HEK293 (cell line): Measurements from ENCODE around the gene LRP1-AS.

ENCODE experiments used
- CTCF ChIA-PET: fragments of 350-600 bp; formaldehyde crosslinking; extraction: SDS; loops from one replicate; lab custom pipeline; 2021; ENCODE audit warnings: antibody characterized with exemption; lab: Yijun Ruan, JAX
- POLR2A ChIA-PET: fragments of 300-600 bp; formaldehyde crosslinking; extraction: SDS; loops from one replicate; lab custom pipeline; 2020; ENCODE audit warnings: antibody characterized with exemption, inconsistent platforms; lab: Yijun Ruan, JAX
- H3K27ac ChIP-seq: fragments of 200-500 bp; sonication (Bioruptor generic); 2 replicates; pipeline ENCODE4 v1.5.1; 2014; ENCODE audit warnings: low read depth, low read length, control low read depth, inconsistent platforms; ENCODE audit errors: extremely low read depth
- H3K36me3 ChIP-seq, 2 experiments: fragments of 200-500 bp in 1 of 2; sonication (Bioruptor generic) in 1 of 2; 1 replicate in 1 of 2; 2 replicates in 1 of 2; pipeline ENCODE4 v1.5.1; 2014 to 2017; ENCODE audit warnings: inconsistent platforms in 2 of 2, low read length in 2 of 2; ENCODE audit not compliant: control insufficient read depth in 2 of 2, insufficient read depth in 1 of 2
- H3K4me1 ChIP-seq: fragments of 200-500 bp; sonication (Bioruptor generic); 2 replicates; pipeline ENCODE4 v1.5.1; 2014; ENCODE audit warnings: mild to moderate bottlenecking, low read length, inconsistent platforms; ENCODE audit not compliant: control insufficient read depth, insufficient read depth
- H3K4me3 ChIP-seq: 2 replicates; pipeline ENCODE4 v1.5.1; 2011; ENCODE audit warnings: low read depth, mild to moderate bottlenecking, control low read depth, low read length, moderate library complexity
- H3K9me3 ChIP-seq: fragments of 200-500 bp; sonication (Bioruptor generic); 2 replicates; pipeline ENCODE4 v1.5.1; 2014; ENCODE audit warnings: low read depth, low read length, inconsistent platforms; ENCODE audit not compliant: control insufficient read depth, insufficient read depth
- AEBP2 ChIP-seq: fragments of 450-650 bp; formaldehyde crosslinking; IDR thresholded peaks from 2 replicates; pipeline ENCODE4 v1.5.1; 2016; ENCODE audit warnings: missing biosample characterization, missing genetic modification characterization, borderline replicate concordance
- GFI1B ChIP-seq: fragments of 450-650 bp; formaldehyde crosslinking; IDR thresholded peaks from 2 replicates; pipeline ENCODE4 v1.5.1; 2016; ENCODE audit warnings: missing biosample characterization, missing genetic modification characterization
- GLIS2 ChIP-seq: fragments of 450-650 bp; formaldehyde crosslinking; IDR thresholded peaks from 2 replicates; pipeline ENCODE4 v1.5.1; 2016; ENCODE audit warnings: missing biosample characterization, missing genetic modification characterization
- KLF1 ChIP-seq: fragments of 450-650 bp; formaldehyde crosslinking; IDR thresholded peaks from 2 replicates; pipeline ENCODE4 v1.5.1; 2016; ENCODE audit warnings: missing biosample characterization, missing genetic modification characterization
- KLF10 ChIP-seq: fragments of 450-650 bp; IDR thresholded peaks from 2 replicates; pipeline ENCODE4 v1.5.1; 2018; ENCODE audit warnings: missing biosample characterization, mild to moderate bottlenecking, missing genetic modification characterization
- KLF8 ChIP-seq: fragments of 450-650 bp; formaldehyde crosslinking; IDR thresholded peaks from 2 replicates; pipeline ENCODE4 v1.5.1; 2016; ENCODE audit warnings: missing biosample characterization, missing genetic modification characterization
- PRDM2 ChIP-seq: fragments of 450-650 bp; formaldehyde crosslinking; IDR thresholded peaks from 2 replicates; pipeline ENCODE4 v1.5.1; 2016; ENCODE audit warnings: missing biosample characterization, missing genetic modification characterization, borderline replicate concordance
- TRIM28 ChIP-seq: IDR thresholded peaks from 2 replicates; pipeline ENCODE4 v1.6.1; 2011; ENCODE audit warnings: low read length, control low read depth, borderline replicate concordance
- YY1 ChIP-seq: fragments of 450-650 bp; formaldehyde crosslinking; IDR thresholded peaks from 2 replicates; pipeline ENCODE4 v1.5.1; 2018; ENCODE audit warnings: missing biosample characterization, missing genetic modification characterization
- ZBTB8A ChIP-seq: fragments of 450-650 bp; formaldehyde crosslinking; IDR thresholded peaks from 2 replicates; pipeline ENCODE4 v1.5.1; 2016; ENCODE audit warnings: missing biosample characterization, missing genetic modification characterization
- ZFP37 ChIP-seq: fragments of 450-650 bp; formaldehyde crosslinking; IDR thresholded peaks from 2 replicates; pipeline ENCODE4 v1.5.1; 2016; ENCODE audit warnings: missing biosample characterization, missing genetic modification characterization
- ZNF112 ChIP-seq: fragments of 450-650 bp; formaldehyde crosslinking; IDR thresholded peaks from 2 replicates; pipeline ENCODE4 v1.5.0; 2017; ENCODE audit warnings: missing biosample characterization, missing genetic modification characterization
- ZNF2 ChIP-seq: fragments of 450-650 bp; formaldehyde crosslinking; IDR thresholded peaks from 2 replicates; pipeline ENCODE4 v1.5.1; 2016; ENCODE audit warnings: missing biosample characterization, missing genetic modification characterization
- ZNF223 ChIP-seq: fragments of 450-650 bp; formaldehyde crosslinking; IDR thresholded peaks from 2 replicates; pipeline ENCODE4 v1.5.1; 2016; ENCODE audit warnings: missing biosample characterization, missing genetic modification characterization
- ZNF248 ChIP-seq: fragments of 450-650 bp; formaldehyde crosslinking; IDR thresholded peaks from 2 replicates; pipeline ENCODE4 v1.5.1; 2017; ENCODE audit warnings: missing biosample characterization, missing genetic modification characterization
- ZNF311 ChIP-seq: fragments of 450-650 bp; formaldehyde crosslinking; IDR thresholded peaks from 2 replicates; pipeline ENCODE4 v1.5.1; 2017; ENCODE audit warnings: missing biosample characterization, missing genetic modification characterization, borderline replicate concordance
- ZNF335 ChIP-seq: fragments of 450-650 bp; formaldehyde crosslinking; conservative IDR thresholded peaks from 2 replicates; pipeline ENCODE4 v1.5.1; 2016; ENCODE audit warnings: missing biosample characterization, missing genetic modification characterization
- ZNF354C ChIP-seq: fragments of 450-650 bp; formaldehyde crosslinking; IDR thresholded peaks from 2 replicates; pipeline ENCODE4 v1.5.1; 2016; ENCODE audit warnings: missing biosample characterization, missing genetic modification characterization, low read depth, borderline replicate concordance
- ZNF416 ChIP-seq: fragments of 450-650 bp; formaldehyde crosslinking; IDR thresholded peaks from 2 replicates; pipeline ENCODE4 v1.5.1; 2016; ENCODE audit warnings: missing biosample characterization, missing genetic modification characterization
- ZNF426 ChIP-seq: fragments of 450-650 bp; formaldehyde crosslinking; IDR thresholded peaks from 2 replicates; pipeline ENCODE4 v1.5.1; 2017; ENCODE audit warnings: missing biosample characterization, missing genetic modification characterization, mild to moderate bottlenecking, inconsistent platforms, moderate library complexity
- ZNF624 ChIP-seq: fragments of 450-650 bp; formaldehyde crosslinking; IDR thresholded peaks from 2 replicates; pipeline ENCODE4 v1.5.1; 2017; ENCODE audit warnings: missing biosample characterization, missing genetic modification characterization
- ZNF670 ChIP-seq: fragments of 450-650 bp; formaldehyde crosslinking; IDR thresholded peaks from 2 replicates; pipeline ENCODE4 v1.5.1; 2016; ENCODE audit warnings: missing biosample characterization, missing genetic modification characterization, low read depth
- ZNF707 ChIP-seq: fragments of 450-650 bp; formaldehyde crosslinking; IDR thresholded peaks from 2 replicates; pipeline ENCODE4 v1.5.1; 2016; ENCODE audit warnings: missing biosample characterization, missing genetic modification characterization
- ZNF843 ChIP-seq: fragments of 450-650 bp; formaldehyde crosslinking; IDR thresholded peaks from 2 replicates; pipeline ENCODE4 v1.5.1; 2016; ENCODE audit warnings: missing biosample characterization, missing genetic modification characterization
- ZXDB ChIP-seq: fragments of 450-650 bp; formaldehyde crosslinking; IDR thresholded peaks from 2 replicates; pipeline ENCODE4 v1.5.1; 2016; ENCODE audit warnings: missing biosample characterization, missing genetic modification characterization
- TF ChIP-seq, protein P1 (sequence below): fragments of 450-650 bp; formaldehyde crosslinking; IDR thresholded peaks from 2 replicates; pipeline ENCODE4 v1.5.1; 2016; ENCODE audit warnings: missing biosample characterization, missing genetic modification characterization

Gene LRP1-AS

GRCh38 chr12:57127726-57128518 is 19.5 kb downstream of the LRP1-AS start, which contains the start of gene LRP1 (continued):
- TF ChIP-seq ZBTB8A (tag by site-specific recombination) (peak; percentile 92), ZNF2 (tag by site-specific recombination) (0 out of 2 replicates have a peak, but pooled peaks have one; percentile 14), ZFP37 (tag by site-specific recombination) (no peak), KLF8 (peak; percentile 83)

DNA sequence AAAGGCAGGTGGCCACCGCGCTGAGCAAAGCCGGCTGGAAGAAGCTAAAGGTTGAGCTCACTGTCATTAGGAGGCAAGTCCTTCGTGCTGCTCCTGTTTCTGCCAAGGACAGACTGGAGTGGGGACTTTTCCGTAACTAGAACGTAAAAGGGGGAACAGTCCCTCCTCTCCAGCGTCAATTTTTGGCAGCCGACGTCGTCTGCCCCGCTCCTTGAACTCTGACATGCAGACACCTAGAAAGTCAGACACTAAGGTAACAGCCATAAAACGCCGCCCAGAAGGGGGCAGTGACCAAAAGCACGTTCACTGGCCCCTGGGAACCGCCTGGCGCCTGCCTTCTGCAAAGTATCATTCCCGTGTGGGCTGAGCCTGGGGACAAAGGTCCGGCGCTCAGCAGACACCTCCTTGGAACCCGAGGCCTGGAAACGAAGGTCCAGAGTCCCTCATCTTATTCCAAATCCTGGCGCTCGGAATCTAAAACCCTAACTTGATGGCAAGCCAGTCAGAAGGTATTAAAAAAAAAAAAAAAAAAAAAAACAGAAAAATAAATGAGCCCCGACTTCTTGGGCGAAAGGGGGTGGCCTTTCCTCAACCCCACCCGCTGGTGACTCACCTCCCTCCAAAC is 20.2 kb downstream of the LRP1-AS start:
- H3K36me3 ChIP-seq: no peaks in the 10 kb centered on the region
- H3K4me3 ChIP-seq: peak overlapping the region; percentile 71
- peak overlapping the region; percentile 57; the same call in 1 of the 2 replicates for H3K27ac ChIP-seq
- H3K4me1 ChIP-seq: peaks cover 10% of the 10 kb centered on the region
- ChIA-PET POLR2A (interaction anchor here (0.6 to 2.6 kb wide), 25 partner anchors 9 to 123 kb away, joined by 3 to 27 read pairs (median 5); partner anchors contain the start of genes NAB2, NEMP1 and STAT6), CTCF (interaction anchor here (0.8 to 8.9 kb wide), 6 partner anchors 8 to 95 kb away, joined by 3 to 259 read pairs (median 6); no protein-coding TSS in a partner anchor)
- no peaks in the 10 kb centered on the region for H3K9me3 ChIP-seq
- TF ChIP-seq ZNF354C (tag by site-specific recombination): no peak
- no peak for TF ChIP-seq YY1 (tag by site-specific recombination)
- no peak for TF ChIP-seq TRIM28
- TF ChIP-seq ZNF843 (tag by site-specific recombination): no peak
- TF ChIP-seq ZNF248 (tag by site-specific recombination): no peak
- TF ChIP-seq ZXDB: peak; percentile 24; the same call in 1 of the 2 replicates
- TF ChIP-seq ZNF426: no peak
- TF ChIP-seq, protein P1, sequence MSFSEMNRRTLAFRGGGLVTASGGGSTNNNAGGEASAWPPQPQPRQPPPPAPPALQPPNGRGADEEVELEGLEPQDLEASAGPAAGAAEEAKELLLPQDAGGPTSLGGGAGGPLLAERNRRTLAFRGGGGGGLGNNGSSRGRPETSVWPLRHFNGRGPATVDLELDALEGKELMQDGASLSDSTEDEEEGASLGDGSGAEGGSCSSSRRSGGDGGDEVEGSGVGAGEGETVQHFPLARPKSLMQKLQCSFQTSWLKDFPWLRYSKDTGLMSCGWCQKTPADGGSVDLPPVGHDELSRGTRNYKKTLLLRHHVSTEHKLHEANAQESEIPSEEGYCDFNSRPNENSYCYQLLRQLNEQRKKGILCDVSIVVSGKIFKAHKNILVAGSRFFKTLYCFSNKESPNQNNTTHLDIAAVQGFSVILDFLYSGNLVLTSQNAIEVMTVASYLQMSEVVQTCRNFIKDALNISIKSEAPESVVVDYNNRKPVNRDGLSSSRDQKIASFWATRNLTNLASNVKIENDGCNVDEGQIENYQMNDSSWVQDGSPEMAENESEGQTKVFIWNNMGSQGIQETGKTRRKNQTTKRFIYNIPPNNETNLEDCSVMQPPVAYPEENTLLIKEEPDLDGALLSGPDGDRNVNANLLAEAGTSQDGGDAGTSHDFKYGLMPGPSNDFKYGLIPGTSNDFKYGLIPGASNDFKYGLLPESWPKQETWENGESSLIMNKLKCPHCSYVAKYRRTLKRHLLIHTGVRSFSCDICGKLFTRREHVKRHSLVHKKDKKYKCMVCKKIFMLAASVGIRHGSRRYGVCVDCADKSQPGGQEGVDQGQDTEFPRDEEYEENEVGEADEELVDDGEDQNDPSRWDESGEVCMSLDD (tag by site-specific recombination): no peak
- TF ChIP-seq ZNF112 (tag by site-specific recombination): no peak
- no peak for TF ChIP-seq KLF10 (tag by site-specific recombination)
- TF ChIP-seq ZNF2 (tag by site-specific recombination): no peak
- no peak for TF ChIP-seq ZNF707 (tag by site-specific recombination)
- TF ChIP-seq PRDM2 (tag by site-specific recombination): no peak
- TF ChIP-seq GFI1B (tag by site-specific recombination): no peak
- no peak for TF ChIP-seq ZNF670 (tag by site-specific recombination)
- TF ChIP-seq ZNF416 (tag by site-specific recombination): no peak
- peak; percentile 98 for TF ChIP-seq ZNF335 (tag by site-specific recombination)
- TF ChIP-seq GLIS2 (tag by site-specific recombination): peak; percentile 65; the same call in 1 of the 2 replicates
- TF ChIP-seq KLF1: no peak; the same call in 1 of the 2 replicates
- TF ChIP-seq AEBP2: no peak
- no peak for TF ChIP-seq ZNF624 (tag by site-specific recombination)
- no peak for TF ChIP-seq ZNF223 (tag by site-specific recombination)
- TF ChIP-seq ZNF311: no peak
